Measurements from ENCODE around the gene GRAP2. TPM values are rescaled to one million over a fixed set of nuclear protein-coding genes. Genes with fewer than 3 reads are reported as not detected.

Gene GRAP2
- total and polyA plus RNA-seq, 4 donors, result 1.9 to 6.9 (median 4.2) TPM

- Histone ChIP-seq H3K4me3 (no peak within 1 kb of the TSS), H3K27me3 (ENCODE audit: control insufficient read depth in 3 of 3, insufficient read depth in 3 of 3, low read length in 2 of 3) (peaks cover 0 to 30% (median 10%) of the 10 kb centered on the region in 3 donors), H3K9ac (ENCODE audit: insufficient read depth in 1 of 2, low read length in 2 of 2) (no peak within 1 kb of the TSS), H3K36me3 (ENCODE audit: control insufficient read depth in 4 of 4, insufficient read depth in 4 of 4, low read length in 4 of 4) (no peaks in the 10 kb centered on the region), H3K9me3 (ENCODE audit: control insufficient read depth in 4 of 4, insufficient read depth in 3 of 4, low read length in 3 of 4) (no peaks in the 10 kb centered on the region), H3K4me1 (ENCODE audit: control insufficient read depth in 5 of 5, insufficient read depth in 5 of 5, low read length in 5 of 5) (no peaks in the 10 kb centered on the region), H3K27ac (ENCODE audit: low read depth in 1 of 2, low read length in 1 of 2) (no peak within 1 kb of the TSS)
- no peak for ATAC-seq (ENCODE audit: insufficient read depth, low FRiP score)
- TF ChIP-seq CTCF (IDR thresholded peaks at IDR 0.05; ENCODE audit: control extremely low read depth, extremely low read depth), result no peak
- WGBS, 2 donors, result 81 to 83% methylated on average over 20 of the region's 20 CpGs
- DNase-seq, result no peak
Observed at GRCh38 chr22:39893526-39893925, 7.4 kb upstream of the GRAP2 start, which contains the start of gene ENTHD1. Gene ENTHD1 (minus strand): TSS chr22:39893760. CDS start chr22:39887748, 6,012 bp downstream.

GRCh38 chr22:39894554-39895092 is 6.3 kb upstream of the GRAP2 start:
- Histone ChIP-seq H3K27me3 (ENCODE audit: control insufficient read depth in 3 of 3, insufficient read depth in 3 of 3, low read length in 2 of 3) (peaks cover 0 to 23% (median 10%) of the 10 kb centered on the region in 3 donors), H3K9me3 (ENCODE audit: control insufficient read depth in 4 of 4, insufficient read depth in 3 of 4, low read length in 3 of 4) (no peaks in the 10 kb centered on the region), H3K4me1 (ENCODE audit: control insufficient read depth in 5 of 5, insufficient read depth in 5 of 5, low read length in 5 of 5) (no peaks in the 10 kb centered on the region), H3K36me3 (ENCODE audit: control insufficient read depth in 4 of 4, insufficient read depth in 4 of 4, low read length in 4 of 4) (no peaks in the 10 kb centered on the region), H3K27ac (ENCODE audit: low read depth in 1 of 2, low read length in 1 of 2) (no peak overlapping the region), H3K4me3 (no peak overlapping the region), H3K9ac (ENCODE audit: insufficient read depth in 1 of 2, low read length in 2 of 2) (no peak overlapping the region)
- ATAC-seq (ENCODE audit: insufficient read depth, low FRiP score), result no peak
- no peak for DNase-seq
- WGBS, 2 donors, result 62 to 81% methylated on average over 7 of the region's 7 CpGs
- no peak for TF ChIP-seq CTCF (IDR thresholded peaks at IDR 0.05; ENCODE audit: control extremely low read depth, extremely low read depth)

- no peak for ATAC-seq (ENCODE audit: insufficient read depth, low FRiP score)
- H3K27me3 ChIP-seq (ENCODE audit: control insufficient read depth in 3 of 3, insufficient read depth in 3 of 3, low read length in 2 of 3), result peaks cover 0 to 23% (median 14%) of the 10 kb centered on the region in 3 donors
- no peak for DNase-seq
- H3K4me1 ChIP-seq (ENCODE audit: control insufficient read depth in 5 of 5, insufficient read depth in 5 of 5, low read length in 5 of 5), result no peaks in the 10 kb centered on the region
- no peaks in the 10 kb centered on the region for H3K9me3 ChIP-seq (ENCODE audit: control insufficient read depth in 4 of 4, insufficient read depth in 3 of 4, low read length in 3 of 4)
- TF ChIP-seq CTCF (IDR thresholded peaks at IDR 0.05; ENCODE audit: control extremely low read depth, extremely low read depth), result no peak
- H3K4me3 ChIP-seq, result no peak overlapping the region
- H3K27ac ChIP-seq (ENCODE audit: low read depth in 1 of 2, low read length in 1 of 2), result no peak overlapping the region
- H3K9ac ChIP-seq (ENCODE audit: insufficient read depth in 1 of 2, low read length in 2 of 2), result no peak overlapping the region
- WGBS, 2 donors, result 61 to 70% methylated on average over 1 of the region's 1 CpG
- no peaks in the 10 kb centered on the region for H3K36me3 ChIP-seq (ENCODE audit: control insufficient read depth in 4 of 4, insufficient read depth in 4 of 4, low read length in 4 of 4)
Observed at GRCh38 chr22:39895682-39896081, 5.2 kb upstream of the GRAP2 start.

Measured in lung (tissue), 12 donors.